Measurements from ENCODE around the gene DNAJC22. TPM values are rescaled to one million over a fixed set of nuclear protein-coding genes. Genes with fewer than 3 reads are reported as not detected.
A peak's percentile ranks its signal among the peaks of the same experiment; 100 is the strongest.

DNAJC22 gene
- total RNA-seq, 1 donor from 2014 or later = 0.08 TPM

GRCh38 chr12:49345051-49345824 is 1.4 kb upstream of the DNAJC22 start:
- TF ChIP-seq CTCF (IDR thresholded peaks at IDR 0.05; ENCODE audit: borderline replicate concordance) = no peak
- H3K4me1 ChIP-seq = peaks cover 61% of the 10 kb centered on the region
- intact Hi-C loops (cut with micrococcal nuclease) = no loop called here

GRCh38 chr12:49345825-49346658 is 646 bp upstream of the DNAJC22 start:
- intact Hi-C loops (cut with micrococcal nuclease) = no loop called here
- H3K36me3 ChIP-seq = no peaks in the 10 kb centered on the region
- peaks cover 100% of the 10 kb centered on the region for H3K27me3 ChIP-seq (ENCODE audit: low read depth)
- no peaks in the 10 kb centered on the region for H3K9me3 ChIP-seq (replicated peaks)
- DNase-seq = no peak
- no peak for TF ChIP-seq CTCF (IDR thresholded peaks at IDR 0.05; ENCODE audit: borderline replicate concordance)
- peak overlapping the region; percentile 63 for H3K4me3 ChIP-seq
- peaks cover 61% of the 10 kb centered on the region for H3K4me1 ChIP-seq
- H3K27ac ChIP-seq (replicated peaks) = no peak overlapping the region

More at GRCh38 chr12:49345051-49345824, 1.4 kb upstream of the DNAJC22 start:
- Histone ChIP-seq H3K27ac (replicated peaks) (no peak overlapping the region), H3K4me3 (peak overlapping the region; percentile 63), H3K27me3 (ENCODE audit: low read depth) (peaks cover 100% of the 10 kb centered on the region), H3K9me3 (replicated peaks) (no peaks in the 10 kb centered on the region), H3K36me3 (no peaks in the 10 kb centered on the region)
- no peak for DNase-seq

GRCh38 chr12:49347311-49348193 is 864 bp downstream of the DNAJC22 start:
- intact Hi-C loops (cut with micrococcal nuclease) = no loop called here
- H3K9me3 ChIP-seq (replicated peaks) = no peaks in the 10 kb centered on the region
- peaks cover 100% of the 10 kb centered on the region for H3K27me3 ChIP-seq (ENCODE audit: low read depth)
- peak overlapping the region; percentile 63 for H3K4me3 ChIP-seq
- H3K27ac ChIP-seq (replicated peaks) = no peak overlapping the region
- peak; percentile 98 for TF ChIP-seq CTCF (IDR thresholded peaks at IDR 0.05; ENCODE audit: borderline replicate concordance)
- H3K4me1 ChIP-seq = peaks cover 52% of the 10 kb centered on the region
- peak; percentile 69 for DNase-seq
- H3K36me3 ChIP-seq = no peaks in the 10 kb centered on the region

GRCh38 chr12:49348781-49349180 is 2.1 kb downstream of the DNAJC22 start:
- peaks cover 40% of the 10 kb centered on the region for H3K4me1 ChIP-seq
- no peaks in the 10 kb centered on the region for H3K9me3 ChIP-seq (replicated peaks)
- TF ChIP-seq CTCF (IDR thresholded peaks at IDR 0.05; ENCODE audit: borderline replicate concordance) = no peak
- peaks cover 100% of the 10 kb centered on the region for H3K27me3 ChIP-seq (ENCODE audit: low read depth)
- H3K27ac ChIP-seq (replicated peaks) = no peak overlapping the region
- no peak overlapping the region for H3K4me3 ChIP-seq
- no peak for DNase-seq
- intact Hi-C loops (cut with micrococcal nuclease) = no loop called here
- H3K36me3 ChIP-seq = no peaks in the 10 kb centered on the region

- no peak for TF ChIP-seq CTCF (IDR thresholded peaks at IDR 0.05; ENCODE audit: borderline replicate concordance)
- no peak overlapping the region for H3K27ac ChIP-seq (replicated peaks)
- no peaks in the 10 kb centered on the region for H3K9me3 ChIP-seq (replicated peaks)
- H3K27me3 ChIP-seq (ENCODE audit: low read depth) = peaks cover 99% of the 10 kb centered on the region
- peaks cover 38% of the 10 kb centered on the region for H3K4me1 ChIP-seq
- H3K4me3 ChIP-seq = no peak overlapping the region
- intact Hi-C loops (cut with micrococcal nuclease) = no loop called here
- no peak for DNase-seq
- no peaks in the 10 kb centered on the region for H3K36me3 ChIP-seq
Observed at GRCh38 chr12:49349266-49349665, 2.6 kb downstream of the DNAJC22 start.

Data from left ventricle myocardium inferior (tissue), 1 donor.